Aorta (tissue), 5 donors: ENCODE data around the gene TMEM131L. TPM values are rescaled to one million over a fixed set of nuclear protein-coding genes. Genes with fewer than 3 reads are reported as not detected.
"Not testable (repeated sequence)": the region's sequence is repeated elsewhere in the genome, so short reads cannot be mapped to it uniquely, and the experiment has no call there.

Source experiments
- ATAC-seq: fragments of 200-7000 bp; cut with Tn5 transposase; one replicate; pipeline ENCODE4 v1.9.1; 2022; ENCODE audit warnings: moderate library complexity; ENCODE audit not compliant: low FRiP score
- DNase-seq, 2 donors: peaks; one replicate each; pipeline ENCODE4 v3.0.0-alpha.2; 2020
- H3K27ac ChIP-seq, 2 donors: one replicate each; pipeline ENCODE4 v1.5.1; 2013; ENCODE audit warnings: low read length in 2 of 2, mild to moderate bottlenecking in 2 of 2, moderate library complexity in 2 of 2, control low read depth in 1 of 2, inconsistent platforms in 1 of 2, low read depth in 1 of 2
- H3K27me3 ChIP-seq, 2 donors: one replicate each; pipeline ENCODE4 v1.6.1; 2013; ENCODE audit warnings: control low read depth in 1 of 2, low read length in 1 of 2, mild to moderate bottlenecking in 1 of 2, moderate library complexity in 1 of 2; ENCODE audit not compliant: insufficient read depth in 2 of 2, control insufficient read depth in 1 of 2
- H3K36me3 ChIP-seq, 2 donors: one replicate each; pipeline ENCODE4 v1.6.1; 2013; ENCODE audit warnings: control low read depth in 1 of 2, low read length in 1 of 2, mild to moderate bottlenecking in 1 of 2; ENCODE audit not compliant: insufficient read depth in 2 of 2, control insufficient read depth in 1 of 2
- H3K4me1 ChIP-seq, 2 donors: one replicate each; pipeline ENCODE4 v1.6.1; 2013; ENCODE audit warnings: low read length in 2 of 2, control low read depth in 1 of 2, mild to moderate bottlenecking in 1 of 2, moderate library complexity in 1 of 2; ENCODE audit not compliant: insufficient read depth in 2 of 2, control insufficient read depth in 1 of 2
- H3K4me3 ChIP-seq, 2 donors: one replicate each; pipeline ENCODE4 v1.5.1; 2013; ENCODE audit warnings: low read length in 2 of 2, control low read depth in 1 of 2, mild to moderate bottlenecking in 1 of 2
- H3K9me3 ChIP-seq: one replicate; pipeline ENCODE4 v1.6.1; 2013; ENCODE audit warnings: mild to moderate bottlenecking, low read length; ENCODE audit not compliant: control insufficient read depth
- WGBS, 2 donors: extraction: QIAGEN DNeasy Blood & Tissue Kit; methylation state at CpG; one replicate each; pipeline ENCODE4 v1.1.7; 2013; 5-methylcytosine and 5-hydroxymethylcytosine counted together
- intact Hi-C, 2 donors: fragments of 100-400 bp; cut with DNase I; formaldehyde crosslinking; loops; one replicate each; pipeline versions ENCODE4 v1.14.2 to v1.15.0; 2022
- polyA plus RNA-seq, 2 donors: library from polyadenylated mRNA; stranded (reverse); fragments of 200-250 nt; gene quantifications; one replicate each; pipeline ENCODE4 v1.2.3, GENCODE V29; 2013
- total RNA-seq, 2 donors: library from RNA; stranded (reverse); fragmentation: NEBNext Ultra II Directional; extraction: Animal tissue kit (Norgen Biotek cat#: 25700); gene quantifications; one replicate each; pipeline ENCODE4 v1.2.1, GENCODE V29; 2021
- donor health status: healthy with polysubstance abuse.
- donor health status: Bipolar disorder and iron deficiency.
- donor health status: DM: no; HTN: no; CAD: no.
- donor health status: DM: no; HTN: no; CAD: no.
- donor health status: DM: yes; HTN: yes; CAD: no.

Gene TMEM131L
- total and polyA plus RNA-seq, 4 donors = 2.0 to 22.5 (median 17.5) TPM

DNA sequence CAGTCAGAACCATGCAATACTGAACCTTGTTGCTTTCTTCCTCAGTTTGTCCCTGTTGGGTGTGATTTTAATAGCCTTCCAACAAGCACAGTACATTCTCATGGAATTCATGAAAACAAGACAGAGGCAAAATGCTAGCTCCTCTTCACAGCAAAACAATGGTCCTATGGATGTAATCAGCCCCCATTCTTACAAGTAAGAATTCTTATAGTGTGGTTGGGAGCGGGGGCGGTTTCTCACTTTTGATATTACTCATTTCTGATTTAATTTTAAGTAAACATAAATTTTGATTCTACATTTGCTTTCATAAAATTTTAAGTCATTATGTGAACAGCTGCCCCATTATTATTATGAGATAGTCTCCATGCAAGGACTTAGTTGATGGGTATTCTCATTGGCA, 137.1 kb downstream of the TMEM131L start:
- Histone ChIP-seq H3K27ac (no peak overlapping the region), H3K4me3 (no peak overlapping the region), H3K9me3 (no peaks in the 10 kb centered on the region), H3K4me1 (peaks cover 0 to 3% of the 10 kb centered on the region in 2 donors), H3K36me3 (peaks cover 0 to 6% of the 10 kb centered on the region in 2 donors), H3K27me3 (no peaks in the 10 kb centered on the region)
- 94 to 99% methylated on average over 2 of the region's 2 CpGs for WGBS, 2 donors
- intact Hi-C loops = no loop called here
- no peak for ATAC-seq
- no peak for DNase-seq

DNA sequence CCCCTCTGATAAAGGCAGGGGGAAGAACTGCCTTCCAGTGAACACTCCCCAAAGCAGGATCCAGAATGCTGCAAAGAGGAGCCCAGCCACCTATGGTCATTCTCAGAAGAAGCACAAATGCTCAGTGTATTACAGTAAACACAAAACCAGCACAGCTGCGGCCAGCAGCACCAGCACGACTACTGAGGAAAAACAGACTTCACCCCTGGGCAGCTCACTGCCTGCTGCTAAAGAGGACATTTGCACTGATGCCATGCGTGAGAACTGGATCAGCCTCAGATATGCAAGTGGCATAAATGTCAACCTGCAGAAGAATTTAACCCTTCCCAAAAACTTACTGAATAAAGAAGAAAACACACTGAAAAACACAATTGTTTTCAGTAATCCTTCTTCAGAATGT, 137.7 kb downstream of the TMEM131L start:
- ATAC-seq (no peak), DNase-seq (no peak)
- H3K27ac ChIP-seq = no peak overlapping the region
- peaks cover 0 to 6% of the 10 kb centered on the region in 2 donors for H3K36me3 ChIP-seq
- H3K9me3 ChIP-seq = no peaks in the 10 kb centered on the region
- WGBS, 2 donors = 78 to 84% methylated on average over 3 of the region's 3 CpGs
- no peak overlapping the region for H3K4me3 ChIP-seq
- H3K4me1 ChIP-seq = peaks cover 0 to 3% of the 10 kb centered on the region in 2 donors
- intact Hi-C loops = no loop called here
- no peaks in the 10 kb centered on the region for H3K27me3 ChIP-seq

DNA sequence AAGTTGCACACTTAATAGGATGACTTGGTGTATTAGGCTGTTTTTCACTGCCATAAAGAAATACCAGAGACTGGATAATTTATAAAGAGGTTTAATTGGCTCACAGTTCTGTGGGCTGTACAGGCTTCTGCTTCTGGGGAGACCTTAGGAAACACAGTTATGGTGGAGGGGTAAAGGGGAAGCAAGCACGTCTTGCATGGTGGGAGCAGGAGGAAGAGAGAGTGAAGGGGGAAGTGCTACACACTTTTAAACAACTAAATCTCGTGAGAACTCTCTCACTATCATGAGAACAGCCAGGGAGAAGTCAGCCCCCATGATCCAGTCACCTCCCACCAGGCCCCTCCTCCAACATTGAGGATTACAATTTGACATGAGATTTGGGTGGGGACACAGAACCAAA, 142.9 kb downstream of the TMEM131L start:
- H3K4me1 ChIP-seq, H3K27me3 ChIP-seq, intact Hi-C loops, ATAC-seq, DNase-seq, H3K9me3 ChIP-seq, H3K4me3 ChIP-seq, H3K27ac ChIP-seq, H3K36me3 ChIP-seq: not testable (repeated sequence)
- 86 to 88% methylated on average over 2 of the region's 2 CpGs for WGBS, 2 donors

DNA sequence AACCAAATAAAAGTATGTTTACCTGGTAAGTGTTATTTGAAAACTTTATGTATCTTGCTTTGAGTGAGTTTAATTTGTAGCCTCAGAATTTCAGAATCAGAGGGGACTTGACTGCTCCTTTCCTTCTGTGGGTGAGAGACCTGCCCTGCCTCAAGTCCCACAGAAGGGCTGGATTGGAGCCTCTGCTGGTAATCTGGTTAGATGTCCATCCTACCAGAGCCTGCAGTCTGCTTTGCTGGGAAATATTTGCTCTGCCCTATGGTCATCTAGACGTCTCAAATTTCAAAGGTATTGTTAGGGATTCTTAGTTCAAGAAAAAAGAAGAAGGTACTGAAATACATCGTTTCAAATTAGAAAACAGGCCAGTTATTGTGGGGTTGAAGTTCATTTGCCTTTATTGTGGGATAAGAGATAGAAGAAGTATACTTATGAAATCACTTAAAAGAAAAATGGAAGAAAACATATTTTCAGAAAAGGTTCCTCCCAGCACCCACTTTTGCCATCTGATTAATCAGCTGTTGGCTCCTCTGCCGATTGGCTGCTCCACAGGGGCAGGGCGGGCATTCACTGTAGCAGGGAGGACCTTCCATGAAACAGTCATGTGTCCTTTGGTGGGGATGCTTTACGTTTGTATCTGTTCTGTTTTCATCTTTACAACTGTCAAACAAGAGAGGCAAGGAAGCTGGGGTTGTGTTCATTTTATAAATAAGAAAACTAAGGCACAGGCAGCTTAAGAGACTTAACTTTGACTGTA, 144.6 kb downstream of the TMEM131L start:
- ATAC-seq (no peak), DNase-seq (no peak)
- Histone ChIP-seq H3K9me3 (no peaks in the 10 kb centered on the region), H3K4me3 (no peak overlapping the region), H3K27me3 (no peaks in the 10 kb centered on the region), H3K4me1 (no peaks in the 10 kb centered on the region), H3K27ac (no peak overlapping the region), H3K36me3 (peaks cover 0 to 10% of the 10 kb centered on the region in 2 donors)
- intact Hi-C loops = no loop called here
- 74 to 76% methylated on average over 5 of the region's 5 CpGs for WGBS, 2 donors

DNA sequence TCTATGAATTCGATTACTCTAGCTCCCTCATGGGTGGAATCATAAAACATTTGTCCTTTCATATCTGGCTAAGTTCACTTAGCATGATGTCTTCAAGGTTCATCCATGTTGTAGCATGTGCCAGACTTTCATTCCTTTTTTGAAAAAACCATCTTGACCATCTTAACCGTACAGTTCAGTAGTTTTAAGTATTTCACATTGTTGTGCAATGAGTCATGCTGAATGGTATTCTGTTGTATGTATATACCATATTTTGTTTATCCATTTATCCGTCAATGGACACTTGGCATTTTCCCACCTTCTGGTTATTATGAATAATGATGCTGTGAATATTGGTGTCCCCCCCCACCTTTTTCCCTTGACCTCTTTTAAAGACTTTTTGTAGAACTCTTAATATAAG, 145.5 kb downstream of the TMEM131L start:
- Histone ChIP-seq H3K4me3 (no peak overlapping the region), H3K9me3 (no peaks in the 10 kb centered on the region), H3K27ac (no peak overlapping the region), H3K27me3 (no peaks in the 10 kb centered on the region), H3K4me1 (peaks cover 0 to 3% of the 10 kb centered on the region in 2 donors), H3K36me3 (peaks cover 0 to 12% of the 10 kb centered on the region in 2 donors)
- ATAC-seq (no peak), DNase-seq (no peak)
- intact Hi-C loops = no loop called here
- WGBS, 2 donors = 89 to 92% methylated on average over 3 of the region's 3 CpGs

DNA sequence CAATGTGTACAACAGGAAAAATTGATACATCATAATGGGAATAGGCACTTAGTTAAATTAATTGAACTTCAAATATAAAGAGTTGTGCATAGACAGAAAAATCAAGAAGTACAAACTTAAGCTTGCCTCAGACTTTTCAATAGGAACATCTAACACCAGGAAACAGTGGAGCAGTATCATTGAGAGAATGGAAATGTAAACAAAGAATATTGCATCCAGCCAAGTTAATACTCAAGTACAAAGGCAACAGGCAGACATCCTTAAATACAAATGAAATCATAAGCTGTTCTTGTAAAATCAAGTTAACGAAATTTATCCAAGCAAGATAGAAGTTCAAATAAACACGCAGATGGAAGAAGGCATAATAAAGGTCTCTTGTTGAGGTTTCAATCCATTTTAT, 146.7 kb downstream of the TMEM131L start:
- DNase-seq (no peak), ATAC-seq (no peak)
- intact Hi-C loops = no loop called here
- Histone ChIP-seq H3K27ac (no peak overlapping the region), H3K4me3 (no peak overlapping the region), H3K27me3 (no peaks in the 10 kb centered on the region), H3K9me3 (no peaks in the 10 kb centered on the region), H3K36me3 (peaks cover 0 to 10% of the 10 kb centered on the region in 2 donors), H3K4me1 (peaks cover 0 to 3% of the 10 kb centered on the region in 2 donors)
- 75 to 82% methylated on average over 2 of the region's 2 CpGs for WGBS, 2 donors

DNA sequence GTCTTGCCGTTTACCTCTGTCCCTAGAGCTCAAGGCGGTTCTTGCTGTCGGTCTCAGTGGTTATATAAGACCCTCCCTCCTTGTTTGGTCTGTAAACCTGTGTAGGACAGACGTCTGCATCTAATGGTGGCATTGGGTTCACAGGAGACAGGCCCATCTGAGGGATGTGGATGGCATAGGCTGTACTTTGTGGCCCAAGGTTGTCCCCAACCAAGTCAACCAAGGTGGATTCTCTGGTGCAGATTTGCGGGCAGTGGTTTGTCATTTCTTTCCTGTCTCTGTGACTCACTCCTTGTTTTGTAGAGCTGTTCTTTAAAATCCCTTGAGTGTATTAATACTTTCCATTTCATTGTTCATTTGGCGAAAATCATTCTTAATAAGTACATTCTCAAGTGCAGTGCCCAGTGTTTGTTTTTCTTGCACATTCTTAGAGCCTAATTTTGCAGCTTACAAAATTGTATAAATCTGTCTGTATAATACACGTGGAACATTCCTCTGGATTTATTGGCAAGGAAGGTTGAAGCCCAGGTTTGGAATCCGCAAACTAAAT, 149.9 kb downstream of the TMEM131L start:
- intact Hi-C loops = no loop called here
- Histone ChIP-seq H3K4me1 (peaks cover 0 to 3% of the 10 kb centered on the region in 2 donors), H3K9me3 (no peaks in the 10 kb centered on the region), H3K4me3 (no peak overlapping the region), H3K27ac (peak overlapping the region in 1 of 2 donors; percentile 94), H3K36me3 (peaks cover 0 to 10% of the 10 kb centered on the region in 2 donors), H3K27me3 (no peaks in the 10 kb centered on the region)
- peak; percentile 41 for ATAC-seq
- no peak for DNase-seq
- WGBS, 2 donors = 52% methylated on average over 8 of the region's 8 CpGs

DNA sequence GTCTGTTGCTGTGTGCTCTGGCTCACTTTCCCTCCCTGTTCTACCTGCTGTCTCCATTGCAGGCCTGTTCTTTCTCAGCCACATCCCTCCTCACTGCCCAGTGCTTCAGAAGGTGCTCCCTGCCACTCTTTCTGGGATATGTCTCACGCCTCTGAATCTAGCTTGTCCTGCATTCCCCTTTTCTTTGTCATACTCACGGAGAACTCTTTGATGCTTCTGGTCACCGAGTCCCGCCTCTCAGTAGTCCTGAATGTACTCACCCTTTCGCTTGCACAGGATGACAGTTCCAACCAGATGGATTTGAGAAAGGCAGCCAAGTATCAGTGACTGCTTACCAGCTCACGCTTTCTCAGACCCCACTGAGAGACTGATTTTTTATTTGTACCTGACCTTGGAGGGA, 152.7 kb downstream of the TMEM131L start:
- H3K27me3 ChIP-seq = no peaks in the 10 kb centered on the region
- no peaks in the 10 kb centered on the region for H3K9me3 ChIP-seq
- ATAC-seq (no peak), DNase-seq (no peak)
- intact Hi-C loops = no loop called here
- peaks cover 0 to 11% of the 10 kb centered on the region in 2 donors for H3K36me3 ChIP-seq
- H3K4me1 ChIP-seq = peaks cover 0 to 3% of the 10 kb centered on the region in 2 donors
- H3K27ac ChIP-seq = no peak overlapping the region
- H3K4me3 ChIP-seq = no peak overlapping the region
- 86 to 87% methylated on average over 6 of the region's 6 CpGs for WGBS, 2 donors

DNA sequence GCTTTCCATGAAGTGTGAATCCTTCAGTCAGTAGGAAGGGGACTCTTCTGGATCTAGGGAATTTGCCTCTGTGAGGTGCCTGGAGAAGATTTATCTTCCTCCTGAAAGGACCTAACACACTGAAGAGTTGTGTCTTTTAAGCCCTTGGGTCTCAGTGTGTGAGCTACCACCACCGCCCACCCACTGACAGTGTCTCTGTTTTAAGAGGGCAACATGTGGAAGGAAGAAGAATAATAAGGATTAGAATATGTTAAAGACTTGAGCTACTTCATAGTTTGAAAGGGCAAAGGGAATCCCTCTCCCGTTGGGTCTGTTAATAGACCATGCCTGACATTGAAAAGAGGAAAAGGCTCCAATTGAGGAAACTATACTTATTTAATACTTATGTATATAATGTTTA, 153.7 kb downstream of the TMEM131L start:
- WGBS, 2 donors = 82 to 87% methylated on average over 2 of the region's 2 CpGs
- intact Hi-C loops = no loop called here

More for the DNA sequence above, 153.7 kb downstream of the TMEM131L start:
- no peak overlapping the region for H3K27ac ChIP-seq
- DNase-seq (no peak), ATAC-seq (no peak)
- H3K4me3 ChIP-seq = no peak overlapping the region
- peaks cover 0 to 3% of the 10 kb centered on the region in 2 donors for H3K4me1 ChIP-seq
- H3K27me3 ChIP-seq = no peaks in the 10 kb centered on the region
- H3K36me3 ChIP-seq = peaks cover 0 to 7% of the 10 kb centered on the region in 2 donors
- no peaks in the 10 kb centered on the region for H3K9me3 ChIP-seq
